GM12892 (cell line): ENCODE measurements around the gene TBCA.

Experiments
- POLR2A ChIP-seq: IDR thresholded peaks from 2 replicates; pipeline ENCODE4 v1.6.1; 2011; ENCODE audit warnings: low read depth, low read length, control low read depth
- POLR2AphosphoS5 ChIP-seq: IDR thresholded peaks from 2 replicates; pipeline ENCODE4 v1.6.1; 2011; ENCODE audit warnings: low read depth, low read length, control low read depth

DNA sequence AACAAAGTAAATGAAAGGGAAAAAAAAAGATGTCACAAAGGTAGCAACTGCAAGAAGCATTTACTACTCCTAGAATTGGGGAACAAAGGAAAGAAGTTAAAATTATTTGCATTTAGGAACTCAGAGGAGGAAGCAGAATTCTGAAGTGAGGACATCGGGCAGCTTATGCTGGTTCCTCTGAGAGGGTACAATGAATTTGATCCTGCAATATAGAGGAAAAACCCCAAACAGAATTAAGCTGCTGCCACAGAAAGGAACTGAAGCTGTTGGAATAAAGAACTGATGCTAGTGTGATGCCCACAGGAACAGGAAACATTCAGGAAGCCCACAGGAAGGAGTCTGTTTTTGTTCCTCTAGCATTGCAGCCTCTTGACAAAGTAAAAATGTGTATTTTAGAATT is 22.3 kb upstream of the TBCA start:
- TF ChIP-seq POLR2AphosphoS5 (no peak), POLR2A (no peak)
